Measurements from ENCODE around the gene ARHGEF28.
A peak's percentile ranks its signal among the peaks of the same experiment; 100 is the strongest.

The ARHGEF28 gene

GRCh38 chr5:73694089-73694488 lies 68.1 kb downstream of the ARHGEF28 start:
- ATAC-seq = peak; percentile 31
- TF ChIP-seq OSR1 (CRISPR knock-in tag; IDR thresholded peaks at IDR 0.05) (no peak), TCF4 (CRISPR knock-in tag; IDR thresholded peaks at IDR 0.05; ENCODE audit: borderline replicate concordance) (no peak), ISL1 (CRISPR knock-in tag; IDR thresholded peaks at IDR 0.05) (no peak), ZNF70 (CRISPR knock-in tag; IDR thresholded peaks at IDR 0.05) (no peak), ESRRG (CRISPR knock-in tag; IDR thresholded peaks at IDR 0.05) (no peak), ARNTL (CRISPR knock-in tag; IDR thresholded peaks at IDR 0.05; ENCODE audit: borderline replicate concordance, low read depth) (no peak), ZNF8 (CRISPR knock-in tag; IDR thresholded peaks at IDR 0.05) (no peak), CSRNP3 (CRISPR knock-in tag; IDR thresholded peaks at IDR 0.05) (no peak), POU6F1 (CRISPR knock-in tag; IDR thresholded peaks at IDR 0.05; ENCODE audit: borderline replicate concordance, low read depth) (no peak), CSDC2 (CRISPR knock-in tag; IDR thresholded peaks at IDR 0.05) (no peak), RARB (CRISPR knock-in tag; IDR thresholded peaks at IDR 0.05) (no peak), TOX (CRISPR knock-in tag; IDR thresholded peaks at IDR 0.05; ENCODE audit: borderline replicate concordance) (no peak)

- TF ChIP-seq ZFP30 (CRISPR knock-in tag; IDR thresholded peaks at IDR 0.05) = no peak
- TF ChIP-seq ZFP3 (CRISPR knock-in tag; IDR thresholded peaks at IDR 0.05) = no peak
- TF ChIP-seq PATZ1 (CRISPR knock-in tag; IDR thresholded peaks at IDR 0.05; ENCODE audit: borderline replicate concordance) = no peak
- TF ChIP-seq TOX (CRISPR knock-in tag; IDR thresholded peaks at IDR 0.05; ENCODE audit: borderline replicate concordance) = no peak
- no peak for TF ChIP-seq TSHZ2 (CRISPR knock-in tag; IDR thresholded peaks at IDR 0.05)
- no peak for TF ChIP-seq OSR1 (CRISPR knock-in tag; IDR thresholded peaks at IDR 0.05)
- no peak for TF ChIP-seq ZC3H10 (CRISPR knock-in tag; IDR thresholded peaks at IDR 0.05)
- TF ChIP-seq GLIS3 (CRISPR knock-in tag; IDR thresholded peaks at IDR 0.05) = no peak
- TF ChIP-seq POU6F1 (CRISPR knock-in tag; IDR thresholded peaks at IDR 0.05; ENCODE audit: borderline replicate concordance, low read depth) = no peak
- TF ChIP-seq SNAI2 (CRISPR knock-in tag; IDR thresholded peaks at IDR 0.05) = no peak
- TF ChIP-seq ARNTL (CRISPR knock-in tag; IDR thresholded peaks at IDR 0.05; ENCODE audit: borderline replicate concordance, low read depth) = no peak
- TF ChIP-seq BACH2 (CRISPR knock-in tag; IDR thresholded peaks at IDR 0.05; ENCODE audit: borderline replicate concordance) = no peak
- no peak for TF ChIP-seq CREB5 (CRISPR knock-in tag; IDR thresholded peaks at IDR 0.05; ENCODE audit: low read depth)
- TF ChIP-seq ISL1 (CRISPR knock-in tag; IDR thresholded peaks at IDR 0.05) = no peak
- ATAC-seq = no peak
These were observed 72.0 kb downstream of the ARHGEF28 start for GRCh38 chr5:73698011-73698410.
